Body of pancreas (tissue), 4 donors: ENCODE measurements around the gene TDRD7. TPM values are rescaled to one million over a fixed set of nuclear protein-coding genes. Genes with fewer than 3 reads are reported as not detected.
"Not testable (repeated sequence)": the region's sequence is repeated elsewhere in the genome, so short reads cannot be mapped to it uniquely, and the experiment has no call there.

Source experiments
- ATAC-seq: fragments of 150-250 bp; one replicate; pipeline ENCODE4 v1.9.1; 2016
- DNase-seq, 4 donors: peaks; one replicate each; pipeline ENCODE4 v3.0.0-alpha.2; 2019
- H3K27ac ChIP-seq, 4 donors: fragments of 200-600 bp; sonication (generic); 1 replicate in 3 of 4; 2 replicates in 1 of 4; pipeline versions ENCODE4 v1.5.1 to v1.6.1; 2016 to 2019; ENCODE audit warnings: mild to moderate bottlenecking in 1 of 4, mixed read lengths in 1 of 4, moderate library complexity in 1 of 4
- H3K27me3 ChIP-seq, 2 donors: fragments of 200-600 bp; sonication (generic); one replicate each; pipeline ENCODE4 v1.6.0; 2016; ENCODE audit warnings: mild to moderate bottlenecking in 1 of 2
- H3K36me3 ChIP-seq, 2 donors: fragments of 200-600 bp; sonication (generic); replicated peaks in 1 of 2; 2 replicates each; pipeline ENCODE4 v1.5.1; 2016; ENCODE audit warnings: low read depth in 2 of 2; ENCODE audit not compliant: insufficient read depth in 1 of 2
- H3K4me1 ChIP-seq: fragments of 200-600 bp; sonication (generic); one replicate; pipeline ENCODE4 v1.6.0; 2016
- H3K4me3 ChIP-seq, 2 donors: fragments of 200-600 bp; sonication (generic); 1 replicate in 1 of 2; 2 replicates in 1 of 2; pipeline ENCODE4 v1.5.1; 2016 to 2019
- H3K9me3 ChIP-seq, 3 donors: fragments of 200-600 bp; sonication (generic); 1 replicate in 2 of 3; 2 replicates in 1 of 3; pipeline ENCODE4 v1.5.1; 2016
- CTCF ChIP-seq, 7 experiments: fragments of 450-650 bp in 4 of 7; fragments of 200-600 bp in 3 of 7; sonication (generic) in 3 of 7; IDR thresholded peaks; one replicate each; pipeline ENCODE4 v1.5.1; 2016 to 2019; ENCODE audit warnings: antibody characterized with exemption in 7 of 7
- POLR2A ChIP-seq, 3 donors: fragments of 450-650 bp; IDR thresholded peaks; one replicate each; pipeline ENCODE4 v1.6.1; 2016; ENCODE audit warnings: antibody characterized with exemption in 3 of 3, mild to moderate bottlenecking in 2 of 3
- WGBS, 2 donors: methylation state at CpG; one replicate each; pipeline ENCODE4 v1.1.5; 2017; 5-methylcytosine and 5-hydroxymethylcytosine counted together
- intact Hi-C: fragments of 100-400 bp; cut with DNase I; formaldehyde crosslinking; loops from one replicate; pipeline ENCODE4 v1.15.1; 2023
- total RNA-seq, 2 donors: library from RNA; depleted of rRNA; stranded (reverse); fragments of >200 nt; gene quantifications; one replicate each; pipeline ENCODE4 v1.1.0, GENCODE V29; 2016

Gene TDRD7
- total RNA-seq, 2 donors from 2014 or later: 2.3 to 7.5 TPM

GRCh38 chr9:97445119-97445701, 33.3 kb downstream of the TDRD7 start:
- H3K9me3 ChIP-seq: no peaks in the 10 kb centered on the region
- 37 to 53% methylated on average over 2 of the region's 2 CpGs for WGBS, 2 donors
- TF ChIP-seq POLR2A (IDR thresholded peaks at IDR 0.05) (no peak), CTCF (IDR thresholded peaks at IDR 0.05) (no peak)
- no peak overlapping the region for H3K4me3 ChIP-seq
- ATAC-seq: no peak
- no peak for DNase-seq
- H3K27me3 ChIP-seq: no peaks in the 10 kb centered on the region
- intact Hi-C loops: no loop called here
- H3K27ac ChIP-seq: no peak overlapping the region
- H3K4me1 ChIP-seq: no peaks in the 10 kb centered on the region
- peaks cover 0 to 2% of the 10 kb centered on the region in 2 donors for H3K36me3 ChIP-seq

GRCh38 chr9:97447001-97447400, 35.1 kb downstream of the TDRD7 start:
- H3K4me3 ChIP-seq: no peak overlapping the region
- no peaks in the 10 kb centered on the region for H3K4me1 ChIP-seq
- H3K27ac ChIP-seq: no peak overlapping the region
- ATAC-seq (no peak), DNase-seq (no peak)
- WGBS, 2 donors: 69 to 87% methylated on average over 3 of the region's 3 CpGs
- no peaks in the 10 kb centered on the region for H3K9me3 ChIP-seq
- H3K27me3 ChIP-seq: no peaks in the 10 kb centered on the region
- peaks cover 0 to 2% of the 10 kb centered on the region in 2 donors for H3K36me3 ChIP-seq
- TF ChIP-seq POLR2A (IDR thresholded peaks at IDR 0.05) (no peak), CTCF (IDR thresholded peaks at IDR 0.05) (no peak)
- intact Hi-C loops: no loop called here

- ATAC-seq, H3K4me1 ChIP-seq, H3K4me3 ChIP-seq, H3K36me3 ChIP-seq, DNase-seq, H3K27ac ChIP-seq, H3K27me3 ChIP-seq, intact Hi-C loops, H3K9me3 ChIP-seq: not testable (repeated sequence)
- WGBS, 2 donors: 96% methylated on average over 3 of the region's 3 CpGs
Observed at GRCh38 chr9:97453573-97453972, 41.7 kb downstream of the TDRD7 start.

GRCh38 chr9:97456841-97457240, 44.9 kb downstream of the TDRD7 start:
- ATAC-seq, H3K36me3 ChIP-seq, H3K4me3 ChIP-seq, H3K4me1 ChIP-seq, intact Hi-C loops, H3K27ac ChIP-seq, H3K9me3 ChIP-seq, DNase-seq, H3K27me3 ChIP-seq: not testable (repeated sequence)

GRCh38 chr9:97459326-97459725, 47.4 kb downstream of the TDRD7 start:
- no peak for TF ChIP-seq POLR2A (IDR thresholded peaks at IDR 0.05)
- TF ChIP-seq CTCF (IDR thresholded peaks at IDR 0.05): no peak

GRCh38 chr9:97462159-97462558, 50.3 kb downstream of the TDRD7 start:
- TF ChIP-seq POLR2A (IDR thresholded peaks at IDR 0.05): no peak
- TF ChIP-seq CTCF (IDR thresholded peaks at IDR 0.05): no peak
- Histone ChIP-seq H3K27ac (no peak overlapping the region), H3K27me3 (no peaks in the 10 kb centered on the region), H3K36me3 (peaks cover 0 to 4% of the 10 kb centered on the region in 2 donors), H3K9me3 (no peaks in the 10 kb centered on the region), H3K4me1 (no peaks in the 10 kb centered on the region), H3K4me3 (no peak overlapping the region)
- WGBS, 2 donors: 80 to 86% methylated on average over 3 of the region's 3 CpGs
- no peak for ATAC-seq
- intact Hi-C loops: no loop called here
- no peak for DNase-seq

More at GRCh38 chr9:97459326-97459725, 47.4 kb downstream of the TDRD7 start:
- intact Hi-C loops: no loop called here
- no peaks in the 10 kb centered on the region for H3K27me3 ChIP-seq
- H3K9me3 ChIP-seq: no peaks in the 10 kb centered on the region
- H3K27ac ChIP-seq: no peak overlapping the region
- H3K4me3 ChIP-seq: no peak overlapping the region
- ATAC-seq (no peak), DNase-seq (no peak)
- peaks cover 0 to 4% of the 10 kb centered on the region in 2 donors for H3K36me3 ChIP-seq
- no peaks in the 10 kb centered on the region for H3K4me1 ChIP-seq
